H1 (cell line): ENCODE measurements around the gene GSE1. TPM values are rescaled to one million over a fixed set of nuclear protein-coding genes. Genes with fewer than 3 reads are reported as not detected.

Experiments used
- CTCF ChIA-PET: fragments of 300-600 bp; sonication (Branson Sonifier 250); formaldehyde crosslinking; loops from one replicate; lab custom pipeline; 2021; ENCODE audit not compliant: partially characterized antibody; lab: Charles Lee
- POLR2A ChIA-PET: fragments of 300-600 bp; sonication (Branson Sonifier 250); formaldehyde crosslinking; loops from one replicate; lab custom pipeline; 2021; ENCODE audit warnings: inconsistent platforms; ENCODE audit not compliant: partially characterized antibody; lab: Charles Lee
- DNase-seq, 2 experiments: peaks; one replicate each; pipeline versions ENCODE4 v3.0.0 to v3.0.0-alpha.2; 2010 to 2022; ENCODE audit warnings: low spot score in 2 of 2, low read depth in 1 of 2, mixed read lengths in 1 of 2
- FAIRE-seq: peaks from 2 replicates; lab custom pipeline; 2011; peaks lifted over from hg19 to GRCh38; lab: Jason Lieb, UNC
- H2AFZ ChIP-seq: 2 replicates; pipeline ENCODE4 v1.8.1; 2012; ENCODE audit warnings: low read length, inconsistent platforms
- H2AK5ac ChIP-seq: 2 replicates; pipeline ENCODE4 v1.6.1; 2013; ENCODE audit warnings: low read depth, low read length
- H2BK120ac ChIP-seq: replicated peaks from 2 replicates; pipeline ENCODE3; 2013; ENCODE audit warnings: low read depth, low read length, inconsistent platforms
- H2BK12ac ChIP-seq: 2 replicates; pipeline ENCODE4 v1.6.1; 2013; ENCODE audit warnings: low read depth, low read length
- H2BK15ac ChIP-seq: 2 replicates; pipeline ENCODE4 v1.6.1; 2013; ENCODE audit warnings: low read length
- H2BK20ac ChIP-seq: 2 replicates; pipeline ENCODE4 v1.6.1; 2013; ENCODE audit warnings: low read length
- H2BK5ac ChIP-seq: 2 replicates; pipeline ENCODE4 v1.6.1; 2013; ENCODE audit warnings: low read depth, low read length
- H3K14ac ChIP-seq: 2 replicates; pipeline ENCODE4 v1.6.1; 2013; ENCODE audit warnings: inconsistent platforms; ENCODE audit not compliant: insufficient read length
- H3K18ac ChIP-seq: 2 replicates; pipeline ENCODE4 v1.6.1; 2013; ENCODE audit warnings: low read length; ENCODE audit errors: extremely low read depth
- H3K23ac ChIP-seq: 2 replicates; pipeline ENCODE4 v1.6.1; 2013; ENCODE audit warnings: inconsistent platforms; ENCODE audit not compliant: insufficient read length
- H3K23me2 ChIP-seq: 2 replicates; pipeline ENCODE4 v1.6.1; 2013; ENCODE audit warnings: low read depth, low read length
- H3K27ac ChIP-seq: 2 replicates; pipeline ENCODE4 v1.6.1; 2011; ENCODE audit warnings: low read depth, low read length, inconsistent platforms
- H3K27me3 ChIP-seq, 4 experiments: replicated peaks in 1 of 4; 1 replicate in 1 of 4; 2 replicates in 3 of 4; pipeline versions ENCODE4 v1.6.1 to v1.8.1; 2011 to 2013; ENCODE audit warnings: low read length in 3 of 4, mild to moderate bottlenecking in 3 of 4, inconsistent platforms in 2 of 4, mixed read lengths in 2 of 4, moderate library complexity in 1 of 4; ENCODE audit not compliant: control insufficient read depth in 3 of 4, insufficient read depth in 3 of 4; ENCODE audit errors: extremely low read depth in 1 of 4
- H3K36me3 ChIP-seq, 4 experiments: 2 replicates each; pipeline versions ENCODE4 v1.6.1 to v1.8.1; 2011 to 2013; ENCODE audit warnings: mild to moderate bottlenecking in 4 of 4, low read length in 3 of 4, moderate library complexity in 2 of 4, control low read depth in 1 of 4, inconsistent platforms in 1 of 4; ENCODE audit not compliant: insufficient read depth in 4 of 4, control insufficient read depth in 2 of 4
- H3K4ac ChIP-seq: replicated peaks from 2 replicates; pipeline ENCODE3; 2013; ENCODE audit warnings: low read length, low read depth, mixed read lengths, inconsistent platforms; ENCODE audit not compliant: insufficient read length
- H3K4me1 ChIP-seq, 4 experiments: replicated peaks in 1 of 4; 1 replicate in 1 of 4; 2 replicates in 3 of 4; pipeline versions ENCODE4 v1.6.1 to v1.8.1; 2011 to 2013; ENCODE audit warnings: low read length in 3 of 4, inconsistent platforms in 2 of 4, mixed read lengths in 1 of 4; ENCODE audit not compliant: insufficient read depth in 4 of 4, control insufficient read depth in 3 of 4
- H3K4me2 ChIP-seq, 2 experiments: 2 replicates each; pipeline versions ENCODE4 v1.6.1 to v1.8.1; 2011 to 2013; ENCODE audit warnings: low read depth in 2 of 2, low read length in 2 of 2, control low read depth in 1 of 2, inconsistent platforms in 1 of 2, mild to moderate bottlenecking in 1 of 2; ENCODE audit not compliant: insufficient read depth in 1 of 2
- H3K4me3 ChIP-seq, 4 experiments: fragments of 200-600, 300-600 bp in 1 of 4; sonication (generic), shearing (Covaris generic), sonication (Bioruptor Twin) in 1 of 4; 2 replicates each; pipeline versions ENCODE4 v1.5.1 to v1.8.1; 2011 to 2016; ENCODE audit warnings: low read length in 4 of 4, low read depth in 3 of 4, control low read depth in 2 of 4, inconsistent platforms in 2 of 4, mild to moderate bottlenecking in 2 of 4, mixed read lengths in 1 of 4, moderate library complexity in 1 of 4; ENCODE audit not compliant: insufficient read depth in 2 of 4; ENCODE audit errors: extremely low read depth in 1 of 4
- H3K56ac ChIP-seq: replicated peaks from 2 replicates; pipeline ENCODE3; 2013; ENCODE audit warnings: low read depth, mild to moderate bottlenecking, mixed read lengths, low read length, inconsistent platforms; ENCODE audit not compliant: insufficient read length
- H3K79me1 ChIP-seq: 2 replicates; pipeline ENCODE4 v1.6.1; 2013; ENCODE audit warnings: low read depth, low read length, control low read depth
- H3K79me2 ChIP-seq, 2 experiments: 2 replicates each; pipeline versions ENCODE4 v1.6.1 to v1.8.1; 2012 to 2013; ENCODE audit warnings: low read length in 2 of 2, mild to moderate bottlenecking in 2 of 2, inconsistent platforms in 1 of 2; ENCODE audit not compliant: insufficient read depth in 2 of 2, control insufficient read depth in 1 of 2
- H3K9ac ChIP-seq, 4 experiments: replicated peaks in 1 of 4; 1 replicate in 1 of 4; 2 replicates in 3 of 4; pipeline versions ENCODE4 v1.6.1 to v1.8.1; 2011 to 2013; ENCODE audit warnings: low read depth in 3 of 4, low read length in 3 of 4, control low read depth in 2 of 4, mild to moderate bottlenecking in 2 of 4, moderate library complexity in 2 of 4, inconsistent platforms in 1 of 4; ENCODE audit errors: extremely low read depth in 1 of 4
- H3K9me3 ChIP-seq, 2 experiments: 2 replicates each; pipeline versions ENCODE4 v1.6.1 to v1.8.1; 2012 to 2013; ENCODE audit warnings: mild to moderate bottlenecking in 2 of 2, moderate library complexity in 2 of 2, control low read depth in 1 of 2, inconsistent platforms in 1 of 2, low read depth in 1 of 2, low read length in 1 of 2, mixed read lengths in 1 of 2; ENCODE audit not compliant: insufficient read depth in 2 of 2
- H4K20me1 ChIP-seq, 2 experiments: replicated peaks in 1 of 2; 2 replicates each; pipeline versions ENCODE3 to v1.8.1; 2011 to 2013; ENCODE audit warnings: inconsistent platforms in 2 of 2, low read length in 2 of 2, mild to moderate bottlenecking in 1 of 2; ENCODE audit not compliant: insufficient read depth in 2 of 2, control insufficient read depth in 1 of 2
- H4K5ac ChIP-seq: 2 replicates; pipeline ENCODE4 v1.6.1; 2013; ENCODE audit warnings: low read length, low read depth, mixed read lengths, inconsistent platforms; ENCODE audit not compliant: insufficient read length
- H4K8ac ChIP-seq: 2 replicates; pipeline ENCODE4 v1.8.0; 2013; ENCODE audit warnings: mild to moderate bottlenecking, moderate library complexity, low read length, inconsistent platforms; ENCODE audit not compliant: insufficient read depth; ENCODE audit errors: extremely low read depth
- H4K91ac ChIP-seq: replicated peaks from 2 replicates; pipeline ENCODE3; 2013; ENCODE audit warnings: low read length, mixed read lengths, inconsistent platforms; ENCODE audit not compliant: insufficient read length
- BACH1 ChIP-seq: IDR thresholded peaks from 2 replicates; pipeline ENCODE4 v1.6.1; 2012; ENCODE audit warnings: low read length, improper control_type of control experiment
- CBX5 ChIP-seq: fragments of 300-800, 300-1000 bp; sonication (generic); IDR thresholded peaks from 2 replicates; pipeline ENCODE4 v1.7.1; 2016; ENCODE audit warnings: antibody characterized with exemption, low read length, low read depth
- CHD2 ChIP-seq: IDR thresholded peaks from 2 replicates; pipeline ENCODE4 v1.6.1; 2012; ENCODE audit warnings: low read length, improper control_type of control experiment
- FOSL1 ChIP-seq: IDR thresholded peaks from 2 replicates; pipeline ENCODE4 v1.6.1; 2011; ENCODE audit warnings: mild to moderate bottlenecking, low read depth, low read length, moderate library complexity; ENCODE audit not compliant: insufficient read depth
- HDAC2 ChIP-seq, 2 experiments: fragments of 300-600 bp in 1 of 2; sonication (generic) in 1 of 2; IDR thresholded peaks; 2 replicates each; pipeline ENCODE4 v1.6.1; 2011 to 2012; ENCODE audit warnings: low read depth in 2 of 2, low read length in 2 of 2, mild to moderate bottlenecking in 2 of 2, moderate library complexity in 2 of 2, borderline replicate concordance in 1 of 2, inconsistent platforms in 1 of 2
- JUN ChIP-seq: IDR thresholded peaks from 2 replicates; pipeline ENCODE4 v1.6.1; 2011; ENCODE audit warnings: low read depth, mild to moderate bottlenecking, improper control_type of control experiment, low read length
- RFX5 ChIP-seq: IDR thresholded peaks from 2 replicates; pipeline ENCODE4 v1.6.1; 2011; ENCODE audit warnings: low read depth, low read length, improper control_type of control experiment, borderline replicate concordance
- SIN3A ChIP-seq, 2 experiments: IDR thresholded peaks in 1 of 2; conservative IDR thresholded peaks in 1 of 2; 2 replicates each; pipeline ENCODE4 v1.6.1; 2011 to 2012; ENCODE audit warnings: low read length in 2 of 2, improper control_type of control experiment in 1 of 2, low read depth in 1 of 2, mild to moderate bottlenecking in 1 of 2
- SP1 ChIP-seq: IDR thresholded peaks from 2 replicates; pipeline ENCODE4 v1.6.1; 2011; ENCODE audit warnings: low read depth, low read length
- WGBS, 2 experiments: shearing (Covaris generic) in 1 of 2; methylation state at CpG; one replicate each; pipeline versions ENCODE4 v1.1.6 to v1.1.7; 2013 to 2015; ENCODE audit warnings: low lambda C conversion rate in 2 of 2, mixed read lengths in 2 of 2, inconsistent platforms in 1 of 2, low coverage in 1 of 2, missing lambda C conversion rate in 1 of 2; ENCODE audit not compliant: insufficient replicate concordance in 2 of 2, insufficient coverage in 1 of 2, insufficient read length in 1 of 2; ENCODE audit errors: extremely low coverage in 1 of 2, missing lambda C conversion rate in 1 of 2; 5-methylcytosine and 5-hydroxymethylcytosine counted together
- polyA plus RNA-seq, 7 experiments: library from polyadenylated mRNA; depleted of rRNA in 3 of 7; stranded (reverse) in 5 of 7; unstranded in 2 of 7; fragments of >200 nt in 5 of 7; fragments of 200-250 nt in 2 of 7; gene quantifications; 1 replicate in 5 of 7; 2 replicates in 1 of 7; 4 replicates in 1 of 7; pipeline versions ENCODE4 v1.2.1 to v1.2.3, GENCODE V29; 2011 to 2013; ENCODE audit warnings: missing spikeins in 2 of 7, mixed read lengths in 2 of 7
- total RNA-seq: library from RNA; stranded (reverse); fragmentation: NEBNext Ultra II Directional; extraction: Animal tissue kit (Norgen Biotek cat#: 25700); gene quantifications from 2 replicates; pipeline ENCODE4 v1.2.1, GENCODE V29; 2021
- TF ChIP-seq, protein P1 (sequence below): IDR thresholded peaks from 2 replicates; pipeline ENCODE4 v1.6.1; 2011; ENCODE audit warnings: low read length, improper control_type of control experiment

GSE1 gene
- total and polyA plus RNA-seq, 2 of the 8 experiments (the other 6 are each of a cell fraction or from before 2014, with no cell fraction given), result 26.0 to 65.6 TPM

DNA sequence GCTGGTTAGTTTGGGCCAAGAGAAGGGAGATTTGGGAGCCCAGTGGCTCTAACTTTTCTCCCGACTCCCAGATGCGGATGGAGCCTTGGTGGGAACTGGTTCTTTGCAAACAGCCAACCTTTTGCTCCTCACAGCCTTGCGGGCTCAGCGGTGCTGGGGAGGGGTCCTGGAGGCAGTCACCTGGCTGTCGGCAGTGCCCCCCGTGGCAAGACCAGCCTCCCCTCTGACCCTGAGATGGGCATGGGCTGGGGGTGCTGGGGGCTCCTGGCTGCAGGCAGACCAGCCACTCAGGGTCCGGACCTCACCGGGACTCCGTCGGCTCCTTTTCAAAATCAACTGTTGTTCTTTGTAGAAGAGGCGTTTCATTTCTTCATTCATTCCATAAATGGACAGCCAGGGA, 21.7 kb upstream of the GSE1 start:
- no peak overlapping the region; the same call in 1 of the 2 replicates for H3K18ac ChIP-seq
- H3K79me2 ChIP-seq, result peaks cover 6 to 27% of the 10 kb centered on the region in 2 experiments; a peak in 3 of 4 replicates
- H3K27me3 ChIP-seq, result 0 out of 7 replicates have a peak, but pooled peaks cover 0 to 3% (median 0%) of the 10 kb centered on the region in 4 experiments
- H3K9ac ChIP-seq, result no peak overlapping the region
- no peak overlapping the region for H2BK120ac ChIP-seq
- no peak overlapping the region for H2AFZ ChIP-seq
- H3K9me3 ChIP-seq, result peaks cover 0 to 6% of the 10 kb centered on the region in 2 experiments; a peak in 1 of 4 replicates
- ChIA-PET POLR2A (interaction anchor here (1.9 kb wide), 1 partner anchor 10 kb away, joined by 7 read pairs; no protein-coding TSS in a partner anchor), CTCF (interaction anchor here (1.8 to 2.7 kb wide), 5 partner anchors 11 to 39 kb away, joined by 6 to 11 read pairs (median 7); no protein-coding TSS in a partner anchor)
- no peak overlapping the region for H2BK20ac ChIP-seq
- H3K79me1 ChIP-seq, result peaks cover 10% of the 10 kb centered on the region
- WGBS, 2 experiments, result 91% methylated on average over 11 of the region's 11 CpGs; no CpG with 5 or more reads in 1 of the 2 experiments
- no peak overlapping the region for H3K14ac ChIP-seq
- DNase-seq (no peak), FAIRE-seq (no peak)
- no peak overlapping the region for H3K4ac ChIP-seq
- no peak overlapping the region for H3K27ac ChIP-seq
- peak overlapping the region; percentile 60; the same call in 1 of the 2 replicates for H2BK12ac ChIP-seq
- no peak overlapping the region for H3K56ac ChIP-seq
- peaks cover 5 to 33% (median 25%) of the 10 kb centered on the region in 4 experiments for H3K4me1 ChIP-seq
- peaks cover 3 to 15% of the 10 kb centered on the region in 2 experiments for H4K20me1 ChIP-seq
- H3K4me3 ChIP-seq, result no peak overlapping the region
- no peak overlapping the region for H2BK5ac ChIP-seq
- no peak overlapping the region for H4K5ac ChIP-seq
- peaks cover 11% of the 10 kb centered on the region for H3K23me2 ChIP-seq
- H4K8ac ChIP-seq, result no peak overlapping the region
- no peak overlapping the region for H3K23ac ChIP-seq
- no peaks in the 10 kb centered on the region; a peak in 1 of 8 replicates for H3K36me3 ChIP-seq
- no peak overlapping the region for H4K91ac ChIP-seq
- no peak overlapping the region for H3K4me2 ChIP-seq
- no peak overlapping the region for H2BK15ac ChIP-seq
- H2AK5ac ChIP-seq, result no peak overlapping the region
- TF ChIP-seq SP1 (no peak), CHD2 (no peak), CBX5 (no peak), JUN (no peak), HDAC2 (IDR thresholded peaks at IDR 0.05; ENCODE audit: borderline replicate concordance in 1 of 2, low read depth in 2 of 2, low read length in 2 of 2) (no peak), SIN3A (conservative IDR thresholded peaks at IDR 0.05 in 1 of 2, IDR thresholded peaks at IDR 0.05 in 1 of 2; ENCODE audit: low read depth in 1 of 2, low read length in 2 of 2) (no peak), RFX5 (no peak), BACH1 (no peak), FOSL1 (no peak)
- TF ChIP-seq, protein P1, sequence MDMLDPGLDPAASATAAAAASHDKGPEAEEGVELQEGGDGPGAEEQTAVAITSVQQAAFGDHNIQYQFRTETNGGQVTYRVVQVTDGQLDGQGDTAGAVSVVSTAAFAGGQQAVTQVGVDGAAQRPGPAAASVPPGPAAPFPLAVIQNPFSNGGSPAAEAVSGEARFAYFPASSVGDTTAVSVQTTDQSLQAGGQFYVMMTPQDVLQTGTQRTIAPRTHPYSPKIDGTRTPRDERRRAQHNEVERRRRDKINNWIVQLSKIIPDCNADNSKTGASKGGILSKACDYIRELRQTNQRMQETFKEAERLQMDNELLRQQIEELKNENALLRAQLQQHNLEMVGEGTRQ, result no peak
